ENCODE data around the gene NAPEPLD. TPM values are rescaled to one million over a fixed set of nuclear protein-coding genes. Genes with fewer than 3 reads are reported as not detected.

NAPEPLD gene
- total and polyA plus RNA-seq, 2 of the 8 experiments (the other 6 are each of a cell fraction or from before 2014, with no cell fraction given) = 4.2 to 9.9 TPM

GRCh38 chr7:103051519-103051918 is 97.4 kb downstream of the NAPEPLD start (continued):
- TF ChIP-seq SP4 (IDR thresholded peaks at IDR 0.05; ENCODE audit: low read length) (no peak), BRCA1 (IDR thresholded peaks at IDR 0.05; ENCODE audit: low read depth, low read length) (no peak), SIRT6 (IDR thresholded peaks at IDR 0.05; ENCODE audit: low read length) (no peak)

Other genes starting within 250 kb of the NAPEPLD start
- gene LRRC17, start 236.1 kb downstream of the NAPEPLD start, total RNA-seq (2021; fragmentation: NEBNext Ultra II Directional; extraction: Animal tissue kit (Norgen Biotek cat#: 25700)) = 3.0 and 3.3 TPM in 2 replicates
- 2.2 and 3.0 TPM in 2 replicates for gene LRRC17, start 236.1 kb downstream of the NAPEPLD start, polyA plus RNA-seq (2011; rRNA removed)
- 1.2 and 2.8 TPM in 2 replicates for gene FBXL13, start 74.3 kb downstream of the NAPEPLD start, total RNA-seq (2021; fragmentation: NEBNext Ultra II Directional; extraction: Animal tissue kit (Norgen Biotek cat#: 25700))
- gene FBXL13, start 74.3 kb downstream of the NAPEPLD start, polyA plus RNA-seq (2011; rRNA removed) = 1.1 and 1.2 TPM in 2 replicates
- gene ARMC10, start 74.0 kb downstream of the NAPEPLD start, total RNA-seq (2021; fragmentation: NEBNext Ultra II Directional; extraction: Animal tissue kit (Norgen Biotek cat#: 25700)) = 43.4 and 44.3 TPM in 2 replicates
- gene ARMC10, start 74.0 kb downstream of the NAPEPLD start, polyA plus RNA-seq (2011; rRNA removed) = 12.1 and 16.4 TPM in 2 replicates
- 81.2 and 83.5 TPM in 2 replicates for gene PMPCB, start 148.3 kb upstream of the NAPEPLD start, total RNA-seq (2021; fragmentation: NEBNext Ultra II Directional; extraction: Animal tissue kit (Norgen Biotek cat#: 25700))
- 33.0 and 60.6 TPM in 2 replicates for gene PMPCB, start 148.3 kb upstream of the NAPEPLD start, polyA plus RNA-seq (2011; rRNA removed)
- gene DNAJC2, start 195.7 kb upstream of the NAPEPLD start, total RNA-seq (2021; fragmentation: NEBNext Ultra II Directional; extraction: Animal tissue kit (Norgen Biotek cat#: 25700)) = 42.2 and 44.2 TPM in 2 replicates
- gene DNAJC2, start 195.7 kb upstream of the NAPEPLD start, polyA plus RNA-seq (2011; rRNA removed) = 5.8 and 9.8 TPM in 2 replicates
- 139 and 141 TPM in 2 replicates for gene PSMC2, start 198.5 kb upstream of the NAPEPLD start, total RNA-seq (2021; fragmentation: NEBNext Ultra II Directional; extraction: Animal tissue kit (Norgen Biotek cat#: 25700))
- gene PSMC2, start 198.5 kb upstream of the NAPEPLD start, polyA plus RNA-seq (2011; rRNA removed) = 50.5 and 80.9 TPM in 2 replicates

Measured in H1 (cell line).